ENCODE results near the gene TADA2A. TPM values are rescaled to one million over a fixed set of nuclear protein-coding genes. Genes with fewer than 3 reads are reported as not detected.

The TADA2A gene
- polyA plus RNA-seq, 1 donor (not counting 4 experiments of a cell fraction or from before 2014, with no cell fraction given): 13.8 TPM

- H3K4me2 ChIP-seq (ENCODE audit: control insufficient read depth, extremely low read depth, insufficient read depth, low read depth, low read length): peak overlapping the region; percentile 96
- H3K27me3 ChIP-seq (ENCODE audit: control insufficient read depth, extremely low read depth, insufficient read depth, low read length): no peaks in the 10 kb centered on the region
- H3K4me3 ChIP-seq (ENCODE audit: control insufficient read depth in 2 of 3, extremely low read depth in 1 of 3, insufficient read depth in 2 of 3, low read depth in 1 of 3, low read length in 3 of 3): peak overlapping the region; percentile 67 to 86 (median 83)
- DNase-seq (ENCODE audit: low read depth, low spot score) (no peak), FAIRE-seq (no peak)
- peak overlapping the region; percentile 95 for H3K27ac ChIP-seq (ENCODE audit: control insufficient read depth, insufficient read depth, low read length)
- peaks cover 6% of the 10 kb centered on the region for H4K20me1 ChIP-seq (ENCODE audit: control insufficient read depth, extremely low read depth, insufficient read depth, low read length)
- H3K79me2 ChIP-seq (ENCODE audit: control insufficient read depth, insufficient read depth, low read length): peaks cover 61% of the 10 kb centered on the region
- H3K36me3 ChIP-seq (ENCODE audit: control insufficient read depth in 2 of 2, extremely low read depth in 1 of 2, insufficient read depth in 2 of 2, low read length in 2 of 2): peaks cover 4 to 9% of the 10 kb centered on the region in 2 experiments
- dilution Hi-C loops (cut with MboI; ENCODE audit: extremely low pct_ligation_motif_present, low sequenced_read_pairs): no loop called here
- no peaks in the 10 kb centered on the region for H3K9me3 ChIP-seq (ENCODE audit: control insufficient read depth, low read depth, low read length)
- H3K4me1 ChIP-seq (ENCODE audit: control insufficient read depth, extremely low read depth, insufficient read depth, low read length): peaks cover 35% of the 10 kb centered on the region
- peak overlapping the region; percentile 83 for H3K9ac ChIP-seq (ENCODE audit: control insufficient read depth, extremely low read depth, insufficient read depth, low read length)
- H2AFZ ChIP-seq (ENCODE audit: control insufficient read depth, low read length): no peak overlapping the region
- TF ChIP-seq EZH2 (IDR thresholded peaks at IDR 0.05; ENCODE audit: low read length) (no peak), CTCF (optimal IDR thresholded peaks at IDR 0.05 in 1 of 3, IDR thresholded peaks at IDR 0.05 in 1 of 3, conservative IDR thresholded peaks at IDR 0.05 in 1 of 3; ENCODE audit: extremely low read depth in 1 of 3, insufficient read depth in 2 of 3, low read length in 3 of 3) (no peak)
- no peaks in the 10 kb centered on the region for H3K9me1 ChIP-seq (ENCODE audit: control insufficient read depth, extremely low read depth, insufficient read depth, low read length)
Observed at GRCh38 chr17:37492167-37492566, 85.5 kb downstream of the TADA2A start.

GRCh38 chr17:37493249-37494027 is 86.8 kb downstream of the TADA2A start:
- dilution Hi-C loops (cut with MboI; ENCODE audit: extremely low pct_ligation_motif_present, low sequenced_read_pairs): no loop called here
- H3K27ac ChIP-seq (ENCODE audit: control insufficient read depth, insufficient read depth, low read length): peak overlapping the region; percentile 95

More at GRCh38 chr17:37493249-37494027, 86.8 kb downstream of the TADA2A start:
- DNase-seq (ENCODE audit: low read depth, low spot score): peak; percentile 91
- Histone ChIP-seq H3K79me2 (ENCODE audit: control insufficient read depth, insufficient read depth, low read length) (peaks cover 72% of the 10 kb centered on the region), H3K4me1 (ENCODE audit: control insufficient read depth, extremely low read depth, insufficient read depth, low read length) (peaks cover 24% of the 10 kb centered on the region), H3K9me3 (ENCODE audit: control insufficient read depth, low read depth, low read length) (no peaks in the 10 kb centered on the region), H2AFZ (ENCODE audit: control insufficient read depth, low read length) (no peak overlapping the region), H4K20me1 (ENCODE audit: control insufficient read depth, extremely low read depth, insufficient read depth, low read length) (peaks cover 9% of the 10 kb centered on the region), H3K4me3 (ENCODE audit: control insufficient read depth in 2 of 3, extremely low read depth in 1 of 3, insufficient read depth in 2 of 3, low read depth in 1 of 3, low read length in 3 of 3) (peak overlapping the region in 2 of 3 experiments; percentile 67 to 86), H3K27me3 (ENCODE audit: control insufficient read depth, extremely low read depth, insufficient read depth, low read length) (no peaks in the 10 kb centered on the region), H3K9me1 (ENCODE audit: control insufficient read depth, extremely low read depth, insufficient read depth, low read length) (no peaks in the 10 kb centered on the region), H3K36me3 (ENCODE audit: control insufficient read depth in 2 of 2, extremely low read depth in 1 of 2, insufficient read depth in 2 of 2, low read length in 2 of 2) (peaks cover 7 to 9% of the 10 kb centered on the region in 2 experiments), H3K4me2 (ENCODE audit: control insufficient read depth, extremely low read depth, insufficient read depth, low read depth, low read length) (peak overlapping the region; percentile 44), H3K9ac (ENCODE audit: control insufficient read depth, extremely low read depth, insufficient read depth, low read length) (peak overlapping the region; percentile 36)
- no peak for FAIRE-seq
- no peak for TF ChIP-seq EZH2 (IDR thresholded peaks at IDR 0.05; ENCODE audit: low read length)
- no peak for TF ChIP-seq CTCF (optimal IDR thresholded peaks at IDR 0.05 in 1 of 3, IDR thresholded peaks at IDR 0.05 in 1 of 3, conservative IDR thresholded peaks at IDR 0.05 in 1 of 3; ENCODE audit: extremely low read depth in 1 of 3, insufficient read depth in 2 of 3, low read length in 3 of 3)

Measured in keratinocyte (primary cell).